Central memory CD4-positive, alpha-beta T cell (primary cell): Measurements from ENCODE around the gene CLNK.
A peak's percentile ranks its signal among the peaks of the same experiment; 100 is the strongest.

Source experiments
- DNase-seq: peaks from one replicate; pipeline ENCODE4 v3.0.0; 2022

Gene CLNK

GRCh38 chr4:10698172-10698571, 13.6 kb upstream of the CLNK start:
- no peak for DNase-seq

GRCh38 chr4:10697086-10697485, 12.5 kb upstream of the CLNK start:
- no peak for DNase-seq

GRCh38 chr4:10696253-10696652, 11.7 kb upstream of the CLNK start:
- no peak for DNase-seq

DNA sequence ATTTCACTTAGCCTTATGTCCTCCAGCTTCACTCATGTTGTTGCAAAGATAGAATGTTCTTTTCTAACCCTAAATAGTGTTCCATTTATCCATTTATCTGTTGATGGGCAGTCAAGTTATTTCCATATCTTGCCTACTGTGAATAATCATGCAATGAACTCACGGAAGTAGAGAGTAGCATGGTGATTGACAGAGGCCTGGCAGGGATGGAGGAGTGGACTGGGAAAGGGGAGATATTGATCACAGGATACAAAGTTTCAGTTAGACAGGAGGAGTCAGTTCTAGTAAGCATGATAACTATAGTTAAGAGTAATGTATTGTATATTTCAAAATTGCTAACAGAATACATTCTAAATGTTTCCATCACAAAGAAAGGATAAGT, 10.3 kb upstream of the CLNK start:
- DNase-seq: no peak

GRCh38 chr4:10694151-10694827, 9.7 kb upstream of the CLNK start:
- DNase-seq: no peak

DNA sequence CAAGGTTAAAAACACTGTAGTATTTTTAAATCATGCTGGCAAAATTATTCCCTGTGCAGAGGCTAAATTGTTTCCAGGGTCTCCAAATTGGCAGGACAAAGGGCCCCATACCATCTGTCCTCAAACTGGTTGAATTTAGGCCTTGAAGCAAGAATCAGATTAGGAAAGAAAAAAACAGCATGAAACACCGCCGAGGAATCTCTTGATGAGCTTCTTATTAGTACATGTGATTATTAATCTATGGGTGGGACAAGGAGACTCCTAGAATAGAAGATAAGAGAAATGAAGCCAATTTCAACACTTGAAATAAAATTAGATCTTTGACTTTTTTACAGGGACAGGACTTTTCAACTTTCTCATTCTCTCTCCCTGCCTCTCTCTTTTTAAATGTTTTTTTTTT, 7.1 kb upstream of the CLNK start:
- DNase-seq: no peak

- no peak for DNase-seq
Measured at GRCh38 chr4:10690185-10690907, 5.8 kb upstream of the CLNK start.

DNA sequence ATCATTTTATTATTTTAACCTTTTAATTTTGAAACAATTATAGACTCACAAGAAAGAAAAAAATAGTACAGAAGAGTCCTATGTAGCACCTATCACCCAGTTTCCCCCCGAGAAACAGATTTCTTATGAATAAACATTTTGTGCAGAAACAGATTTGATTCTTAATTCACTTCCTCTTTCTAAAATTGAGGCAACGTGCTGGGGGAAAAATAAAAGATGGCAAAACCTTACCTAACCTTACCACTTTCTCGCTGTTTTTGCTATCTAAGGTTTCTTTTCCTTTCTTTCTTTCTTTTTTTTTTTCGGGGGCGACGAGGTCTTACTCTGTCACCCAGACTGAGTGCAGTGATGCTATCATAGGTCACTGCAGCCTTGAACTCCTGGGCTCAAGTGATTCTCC, 4.3 kb upstream of the CLNK start:
- no peak for DNase-seq

DNA sequence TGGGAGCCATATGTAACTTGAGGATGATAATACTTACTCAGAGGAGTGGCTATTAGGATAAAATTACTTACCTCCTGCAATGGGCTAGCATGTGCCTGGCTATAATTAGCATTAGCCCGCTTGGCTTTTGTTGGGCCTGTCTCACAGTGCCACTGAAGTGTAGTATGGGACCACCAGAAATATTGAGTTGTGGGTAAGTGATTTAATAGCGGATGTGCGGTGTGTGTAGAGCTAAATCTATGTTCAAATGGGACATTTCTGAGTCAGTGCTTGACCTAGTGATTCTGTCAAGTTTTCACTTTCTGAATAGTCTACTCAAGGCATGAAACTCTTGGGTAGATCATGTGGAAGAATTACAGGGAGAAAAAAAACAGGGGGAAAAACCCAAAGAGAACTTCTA, 3.5 kb upstream of the CLNK start:
- DNase-seq: no peak

GRCh38 chr4:10687526-10687925, 3.0 kb upstream of the CLNK start:
- DNase-seq: no peak

- DNase-seq: no peak
Measured at GRCh38 chr4:10682397-10682796, 2.2 kb downstream of the CLNK start.

GRCh38 chr4:10677796-10678497, 6.6 kb downstream of the CLNK start:
- DNase-seq: no peak

DNA sequence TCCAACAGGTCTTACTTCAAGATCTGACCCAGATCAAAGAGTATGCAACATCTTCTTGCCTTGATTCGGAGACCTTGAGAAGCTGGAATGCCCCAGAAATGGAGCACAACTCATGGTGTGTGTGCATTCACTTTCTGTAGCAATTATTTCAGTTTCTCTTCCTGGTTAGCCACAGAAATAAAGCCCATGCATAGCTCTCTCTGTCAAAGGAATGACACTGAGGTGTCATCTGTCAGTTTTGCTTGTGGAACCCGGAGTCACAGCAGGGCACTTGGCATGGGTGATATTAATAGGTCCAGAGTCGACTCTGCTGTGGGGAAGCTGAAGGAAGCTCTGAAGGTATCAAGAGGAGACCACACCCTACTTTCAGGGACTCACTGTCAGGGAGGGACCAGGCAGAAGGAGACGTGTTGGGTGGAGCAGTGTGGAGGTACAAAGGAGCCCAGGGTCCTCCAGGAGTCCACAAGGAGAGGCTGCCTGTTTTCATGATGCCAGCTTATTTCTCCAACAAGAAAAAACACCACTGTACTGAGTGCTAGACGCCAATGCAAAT, 10.7 kb downstream of the CLNK start:
- DNase-seq: no peak

- no peak for DNase-seq
Measured at GRCh38 chr4:10672379-10672778, 12.2 kb downstream of the CLNK start.

GRCh38 chr4:10671799-10672198, 12.8 kb downstream of the CLNK start:
- no peak for DNase-seq

DNA sequence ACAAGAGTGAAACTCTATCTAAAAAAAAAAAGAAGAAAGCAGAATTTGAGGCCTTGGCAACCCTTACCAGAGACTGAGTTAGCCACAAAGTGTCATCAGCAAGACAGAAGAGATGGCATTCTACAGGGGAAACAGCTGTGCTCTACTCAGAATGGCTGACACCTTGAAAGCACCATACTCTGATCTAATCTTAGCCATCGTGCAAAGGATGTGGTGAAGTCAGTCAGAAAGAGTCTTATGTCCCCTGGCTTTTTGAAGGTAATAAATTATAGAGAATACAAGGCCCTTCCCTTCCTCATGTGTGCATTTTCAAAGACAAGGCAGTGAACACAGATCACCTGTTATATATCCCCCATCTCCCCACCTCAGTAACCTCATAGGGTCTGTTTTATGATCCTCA, 13.2 kb downstream of the CLNK start:
- DNase-seq: peak; percentile 57

GRCh38 chr4:10670321-10670720, 14.2 kb downstream of the CLNK start:
- DNase-seq: no peak

DNA sequence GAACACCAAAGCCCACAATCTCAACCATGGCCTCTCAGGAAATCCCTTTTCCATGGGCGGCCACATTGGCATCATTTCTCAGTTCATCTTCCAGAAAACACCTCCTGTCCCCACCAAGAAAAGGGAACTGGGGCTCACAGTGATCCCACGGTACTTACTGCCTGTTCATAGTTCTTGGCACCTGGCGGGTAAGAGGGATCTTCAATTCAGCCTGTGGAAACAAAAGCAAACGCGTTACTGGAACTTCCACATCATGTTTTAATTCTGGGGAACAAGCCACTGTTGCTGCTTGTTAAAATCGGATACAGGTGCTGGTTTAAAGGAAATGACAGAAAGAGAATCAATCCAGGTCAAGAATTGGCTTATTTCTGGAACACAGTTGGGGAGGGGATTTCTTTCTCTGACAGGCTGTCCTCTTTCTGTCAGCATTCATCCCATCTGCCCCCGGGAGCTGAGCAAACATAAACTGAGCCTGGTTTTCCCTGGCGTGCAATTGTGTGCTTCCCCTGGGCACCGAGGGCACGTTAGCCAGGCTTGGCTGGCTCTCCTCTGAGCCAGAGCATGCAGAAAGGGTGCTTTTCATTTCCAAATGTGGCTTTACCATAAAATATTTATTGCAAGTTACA, 16.8 kb downstream of the CLNK start:
- no peak for DNase-seq

DNA sequence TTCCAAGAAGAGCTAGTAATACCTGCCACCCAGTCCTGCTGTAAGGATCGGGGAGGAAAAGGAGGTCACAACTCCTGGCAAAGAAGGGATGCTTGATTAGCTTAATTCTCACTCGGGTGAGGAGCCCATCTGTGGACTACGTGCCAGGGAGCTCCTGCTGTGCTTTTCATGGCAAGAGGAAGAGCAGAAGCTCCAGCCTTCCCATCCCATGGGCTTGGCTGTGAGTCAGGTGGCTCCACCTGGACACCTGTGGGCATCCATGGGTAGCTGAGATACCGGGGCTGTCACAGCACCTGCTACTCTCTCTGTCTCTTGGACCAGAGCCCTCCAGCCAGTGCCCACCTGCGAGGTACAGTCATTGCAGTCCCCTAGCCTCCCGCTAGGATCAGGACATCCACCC, 18.0 kb downstream of the CLNK start:
- DNase-seq: no peak

- no peak for DNase-seq
Measured at GRCh38 chr4:10664408-10664807, 20.2 kb downstream of the CLNK start.

- no peak for DNase-seq
Measured at GRCh38 chr4:10662937-10663336, 21.6 kb downstream of the CLNK start.

GRCh38 chr4:10661047-10661446, 23.5 kb downstream of the CLNK start:
- DNase-seq: no peak

GRCh38 chr4:10659251-10659650, 25.3 kb downstream of the CLNK start:
- DNase-seq: no peak
